Activated CD8-positive, alpha-beta memory T cell treated with anti-CD3 and anti-CD28 coated beads for 48 hours (primary cell): ENCODE results near the gene MTHFD1L.

Experiments used
- DNase-seq, 3 experiments: peaks; one replicate each; pipeline ENCODE4 v3.0.0-alpha.2; 2020; ENCODE audit warnings: low read depth in 2 of 3, low spot score in 2 of 3

Gene MTHFD1L

DNA sequence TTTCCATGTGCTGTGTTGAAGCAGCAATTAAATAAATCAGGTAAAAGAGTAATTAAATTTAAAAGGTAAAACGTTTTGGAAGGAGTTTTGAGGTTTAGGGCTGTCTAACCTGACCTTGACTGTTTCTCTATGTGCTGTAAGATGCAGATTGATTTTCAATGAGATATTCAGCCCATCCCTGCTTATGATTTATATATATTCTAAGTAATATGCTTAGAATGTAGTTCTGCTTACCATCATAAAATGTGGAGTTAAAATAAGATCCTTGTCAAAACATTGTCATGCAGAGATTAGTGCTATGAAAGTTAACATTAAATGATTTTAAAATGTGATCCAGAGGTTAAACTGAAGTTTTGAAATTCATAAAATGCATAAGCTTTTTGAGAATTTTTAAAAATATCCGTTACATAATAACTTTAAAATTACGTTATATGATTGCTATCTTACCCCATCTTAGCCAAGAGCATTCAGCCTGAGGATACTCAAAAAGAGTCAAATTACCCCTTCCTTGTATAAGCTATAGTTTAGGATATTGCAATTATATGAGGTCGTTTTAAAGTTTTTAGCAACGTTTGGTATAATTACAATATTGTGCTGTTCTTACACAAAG, 122.5 kb downstream of the MTHFD1L start:
- no peak for DNase-seq

GRCh38 chr6:150991487-150991886, 126.0 kb downstream of the MTHFD1L start:
- no peak for DNase-seq

- no peak for DNase-seq
Observed at GRCh38 chr6:150992262-150992661, 126.8 kb downstream of the MTHFD1L start.

DNA sequence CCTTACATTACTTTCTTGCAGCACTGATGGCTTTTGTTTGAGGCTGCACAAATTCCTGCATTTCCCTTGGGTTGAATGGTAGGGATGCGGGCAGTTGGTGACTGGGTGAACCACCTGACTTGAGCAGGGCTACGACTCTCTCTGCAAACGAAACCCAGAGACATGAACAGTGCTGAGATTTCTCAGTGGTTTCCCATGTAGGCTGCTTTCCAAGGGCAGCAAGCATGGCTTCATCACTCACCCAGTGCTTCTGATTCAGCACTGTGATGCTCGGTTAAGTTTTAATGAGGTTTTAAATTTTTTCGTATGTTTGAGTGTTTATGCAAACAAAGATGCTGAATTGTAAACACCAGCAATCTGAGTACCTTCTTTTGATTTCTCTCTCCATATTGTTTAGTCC, 127.2 kb downstream of the MTHFD1L start:
- DNase-seq = no peak

GRCh38 chr6:150993253-150993652, 127.8 kb downstream of the MTHFD1L start:
- DNase-seq = no peak

- DNase-seq = no peak
Observed at GRCh38 chr6:150994026-150994425, 128.5 kb downstream of the MTHFD1L start.

GRCh38 chr6:150996968-150997367, 131.5 kb downstream of the MTHFD1L start:
- no peak for DNase-seq

- DNase-seq = no peak
Observed at GRCh38 chr6:150999107-150999506, 133.6 kb downstream of the MTHFD1L start.

DNA sequence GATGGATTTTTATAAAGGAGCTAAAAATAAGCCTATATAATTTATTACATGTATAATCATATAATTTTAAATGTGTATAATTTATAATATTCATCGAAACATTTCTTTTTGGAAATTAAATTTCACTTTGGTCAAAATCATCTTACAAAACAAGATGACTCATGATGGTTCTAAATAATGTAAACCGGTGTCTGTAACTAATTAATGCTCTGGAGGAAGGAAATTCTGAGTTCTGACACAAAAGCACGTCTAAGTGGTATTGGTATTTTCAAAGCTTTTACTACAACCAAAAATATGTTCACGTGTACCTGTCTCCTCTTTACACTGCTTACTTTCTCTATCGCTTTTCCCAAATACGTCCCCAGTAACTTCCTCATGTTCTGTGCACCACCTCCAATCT, 134.1 kb downstream of the MTHFD1L start:
- DNase-seq = no peak

DNA sequence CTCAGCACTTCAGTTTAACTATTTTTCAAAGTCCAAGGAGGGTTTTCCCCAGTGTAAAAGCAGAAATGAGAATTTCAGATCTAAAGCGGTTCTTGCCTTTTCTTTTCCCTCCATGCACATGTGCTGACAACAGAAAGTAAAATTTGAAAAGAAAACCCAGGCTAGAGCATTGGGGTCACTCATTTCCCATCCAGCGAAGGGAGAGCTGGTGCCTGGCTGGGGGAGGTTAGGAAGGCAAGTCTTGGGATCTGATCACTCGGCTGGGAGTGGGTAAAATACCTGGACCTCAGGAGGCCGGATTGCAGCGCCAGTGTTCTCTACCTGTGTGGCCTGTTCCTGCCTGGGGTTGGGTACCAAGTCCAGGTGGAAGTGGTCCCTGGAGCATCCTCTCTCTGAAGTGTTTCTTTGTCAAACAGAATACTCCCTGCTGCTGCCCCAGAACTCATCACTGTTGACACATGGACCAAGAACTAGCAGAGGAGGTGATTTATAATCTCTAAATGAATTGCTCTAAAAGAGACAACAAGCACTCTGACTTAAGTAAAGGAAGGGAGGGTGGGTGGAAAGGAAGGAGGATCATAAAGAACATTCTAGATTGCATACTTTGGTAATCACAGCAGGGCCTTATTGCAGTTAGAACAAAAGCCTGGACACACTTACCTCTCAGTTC, 136.0 kb downstream of the MTHFD1L start:
- no peak for DNase-seq

GRCh38 chr6:151002057-151002450, 136.6 kb downstream of the MTHFD1L start:
- DNase-seq = no peak

GRCh38 chr6:151002491-151002935, 137.0 kb downstream of the MTHFD1L start:
- no peak for DNase-seq

DNA sequence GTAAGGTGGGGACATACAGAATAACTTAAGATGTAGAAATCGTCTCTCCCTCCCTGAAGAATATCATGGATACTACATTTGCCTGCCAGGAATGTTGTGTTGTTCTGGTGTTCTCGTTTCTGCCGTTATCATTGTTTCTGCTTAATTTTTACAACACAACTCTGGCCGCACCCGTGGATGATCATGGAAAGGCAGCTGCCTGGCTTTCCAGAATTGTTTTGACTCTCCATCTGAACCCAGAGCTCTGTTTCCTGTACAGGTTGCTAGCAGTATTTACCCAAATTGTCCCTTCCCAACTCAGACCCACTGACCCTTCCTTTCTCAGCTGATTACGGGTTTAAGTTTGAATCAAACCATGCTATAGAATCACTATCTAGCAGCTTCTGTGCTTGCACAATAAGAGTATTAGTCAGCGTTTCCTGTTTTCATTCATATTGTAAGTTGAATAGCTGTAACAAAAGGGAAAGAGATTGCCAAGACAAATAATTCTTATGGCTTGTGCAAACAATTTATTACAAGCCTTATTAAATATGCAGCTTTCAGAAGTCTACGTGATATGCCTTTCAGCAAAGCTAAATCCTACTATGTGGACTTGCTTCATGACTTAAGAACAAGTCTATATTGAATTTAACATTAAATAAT, 139.0 kb downstream of the MTHFD1L start:
- DNase-seq = no peak

GRCh38 chr6:151005164-151005563, 139.7 kb downstream of the MTHFD1L start:
- DNase-seq = no peak

DNA sequence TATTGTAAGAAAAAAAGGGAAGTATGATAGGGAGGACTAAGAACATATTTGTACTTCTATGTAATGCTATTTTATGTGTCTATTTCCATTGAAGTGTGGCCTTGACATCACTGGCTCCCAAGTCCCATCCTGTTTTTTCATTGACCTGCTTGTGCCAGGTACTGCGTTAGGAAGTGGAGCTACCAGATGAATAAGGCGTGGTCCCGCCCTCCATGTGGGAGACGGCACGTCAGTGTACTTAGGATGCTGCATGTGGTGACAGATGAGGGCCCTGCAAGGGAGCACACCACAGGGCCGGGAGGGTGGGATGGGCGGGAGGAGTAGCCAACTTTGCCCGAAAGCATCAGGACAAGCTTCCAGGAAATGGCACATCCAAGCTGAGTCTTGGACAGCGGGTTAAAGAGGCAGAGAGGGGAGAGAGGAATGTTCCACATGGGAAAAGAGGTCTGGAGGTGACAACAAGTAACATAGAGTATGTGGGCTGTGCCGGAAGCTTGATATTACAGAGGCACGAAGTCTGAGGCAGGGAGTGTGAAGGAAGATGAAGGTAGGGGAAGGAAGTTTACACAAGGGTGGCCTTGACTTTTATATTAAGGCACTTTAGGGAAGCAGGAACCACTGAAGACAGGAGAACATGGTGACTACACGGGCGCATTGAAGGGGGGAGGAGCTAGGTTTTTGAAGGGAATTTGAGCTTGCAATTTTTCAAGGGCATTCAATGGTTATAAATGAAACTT, 140.6 kb downstream of the MTHFD1L start:
- no peak for DNase-seq

GRCh38 chr6:151007076-151007475, 141.6 kb downstream of the MTHFD1L start:
- DNase-seq = no peak

DNA sequence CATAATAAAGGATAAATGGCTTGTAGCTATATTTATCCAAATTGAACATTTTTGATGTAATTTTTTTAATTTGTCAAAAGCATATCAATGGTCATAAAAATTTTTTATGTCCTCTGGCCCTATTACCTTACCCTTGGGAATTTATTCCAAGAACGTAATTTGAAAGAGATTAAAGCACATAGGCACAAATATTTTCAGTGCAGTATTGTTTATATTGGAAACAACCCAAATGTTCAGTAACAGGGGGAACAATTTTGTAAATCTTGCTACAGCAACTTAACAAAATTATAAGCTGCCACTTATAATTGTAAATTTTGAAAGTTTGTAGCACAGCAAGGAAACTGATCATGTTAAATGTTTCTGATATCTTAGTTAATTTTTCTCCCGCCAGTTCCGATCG, 142.4 kb downstream of the MTHFD1L start:
- no peak for DNase-seq

DNA sequence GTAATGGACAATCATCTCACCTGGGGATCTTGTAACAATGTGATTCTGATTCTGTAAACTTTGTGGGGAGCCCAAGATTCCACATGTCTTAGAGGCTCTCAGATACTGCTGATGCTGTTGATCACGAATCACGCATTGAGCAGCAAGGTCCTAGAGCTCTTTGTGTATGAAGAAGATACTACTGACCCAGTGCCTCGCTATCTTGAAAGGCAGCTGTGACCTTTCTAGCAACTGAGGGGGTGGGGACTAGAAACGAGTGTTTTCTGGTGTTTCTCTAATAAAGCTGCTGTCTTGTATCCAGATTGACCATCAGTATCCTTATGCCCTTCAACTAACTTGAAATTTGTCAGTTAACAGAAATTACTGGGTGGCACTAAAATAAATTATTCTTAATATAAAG, 142.9 kb downstream of the MTHFD1L start:
- no peak for DNase-seq

GRCh38 chr6:151009576-151009975, 144.1 kb downstream of the MTHFD1L start:
- no peak for DNase-seq

- no peak for DNase-seq
Observed at GRCh38 chr6:151010071-151010470, 144.6 kb downstream of the MTHFD1L start.

GRCh38 chr6:151012321-151013294, 147.1 kb downstream of the MTHFD1L start:
- no peak for DNase-seq
